PC-9 (cell line): ENCODE measurements around the gene KLF4. TPM values are rescaled to one million over a fixed set of nuclear protein-coding genes. Genes with fewer than 3 reads are reported as not detected.
A peak's percentile ranks its signal among the peaks of the same experiment; 100 is the strongest.

Source experiments
- BruUV-seq: library from RNA; stranded (reverse); fragments of 400-500 nt; replicated peaks from 2 replicates; lab custom pipeline; 2021; lab: Mats Ljungman, UMichigan
- CTCF ChIA-PET: fragments of 300-600 bp; sonication (Branson Sonifier 250); formaldehyde crosslinking; loops from one replicate; lab custom pipeline; 2022; ENCODE audit warnings: antibody characterized with exemption; lab: Charles Lee
- POLR2A ChIA-PET: fragments of 300-600 bp; sonication (Branson Sonifier 250); formaldehyde crosslinking; loops from one replicate; lab custom pipeline; 2022; ENCODE audit warnings: antibody characterized with exemption; ENCODE audit not compliant: unreplicated experiment; lab: Charles Lee
- DNase-seq, 2 experiments: peaks; one replicate each; pipeline versions ENCODE4 v3.0.0 to v3.0.0-alpha.2; 2015 to 2022; ENCODE audit warnings: mixed read lengths in 1 of 2
- H2AFZ ChIP-seq: fragments of 200-600 bp; sonication (generic); 2 replicates; pipeline ENCODE4 v1.8.1; 2017; ENCODE audit warnings: antibody characterized with exemption
- H3F3A ChIP-seq: fragments of 200-600 bp; sonication (generic); 2 replicates; pipeline ENCODE4 v1.8.1; 2017; ENCODE audit warnings: antibody characterized with exemption, mild to moderate bottlenecking, low read depth; ENCODE audit not compliant: insufficient read depth
- H3K27ac ChIP-seq: fragments of 200-600 bp; sonication (generic); 2 replicates; pipeline ENCODE4 v1.6.1; 2016; ENCODE audit warnings: mixed run types
- H3K27me3 ChIP-seq: fragments of 200-600 bp; sonication (generic); 2 replicates; pipeline ENCODE4 v1.6.1; 2016; ENCODE audit warnings: low read depth, mixed run types; ENCODE audit not compliant: insufficient read depth
- H3K36me3 ChIP-seq: fragments of 200-600 bp; sonication (generic); 2 replicates; pipeline ENCODE4 v1.6.1; 2016; ENCODE audit warnings: low read depth, mixed run types
- H3K4me1 ChIP-seq: fragments of 200-600 bp; sonication (generic); replicated peaks from 2 replicates; pipeline ENCODE4 v1.6.1; 2016; ENCODE audit warnings: mixed run types; ENCODE audit not compliant: insufficient read depth
- H3K4me2 ChIP-seq: fragments of 200-600 bp; sonication (generic); 2 replicates; pipeline ENCODE4 v1.6.1; 2017; ENCODE audit warnings: mixed run types
- H3K4me3 ChIP-seq: fragments of 200-600 bp; sonication (generic); 2 replicates; pipeline ENCODE4 v1.6.1; 2016; ENCODE audit warnings: mixed run types
- H3K79me2 ChIP-seq: fragments of 200-600 bp; sonication (generic); 2 replicates; pipeline ENCODE4 v1.6.1; 2017; ENCODE audit warnings: low read depth, mixed run types
- H3K9me2 ChIP-seq: fragments of 200-600 bp; sonication (generic); 2 replicates; pipeline ENCODE4 v1.8.1; 2017; ENCODE audit warnings: mild to moderate bottlenecking; ENCODE audit not compliant: insufficient read depth
- H3K9me3 ChIP-seq: fragments of 200-600 bp; sonication (generic); 2 replicates; pipeline ENCODE4 v1.8.1; 2016; ENCODE audit warnings: low read depth; ENCODE audit not compliant: insufficient read depth
- H4K20me1 ChIP-seq: fragments of 200-600 bp; sonication (generic); 2 replicates; pipeline ENCODE4 v1.8.1; 2017; ENCODE audit not compliant: insufficient read depth
- EZH2 ChIP-seq: fragments of 200-600 bp; sonication (generic); IDR thresholded peaks from 2 replicates; pipeline ENCODE4 v1.8.0; 2017; ENCODE audit warnings: antibody characterized with exemption, low read depth
- intact Hi-C: fragments of 100-400 bp; cut with micrococcal nuclease; formaldehyde crosslinking; loops from one replicate; pipeline ENCODE4 v1.10.0; 2022; ENCODE audit not compliant: unreplicated experiment
- total RNA-seq: library from RNA; stranded (reverse); gene quantifications from 2 replicates; pipeline ENCODE4 v1.2.3, GENCODE V29; 2021
- TF ChIP-seq, protein P1 (sequence below): fragments of 200-600 bp; sonication (generic); conservative IDR thresholded peaks from 2 replicates; pipeline ENCODE4 v1.6.1; 2017; ENCODE audit warnings: mixed run types, antibody characterized with exemption, mild to moderate bottlenecking, moderate library complexity

The KLF4 gene
- total RNA-seq, 1 experiment from 2014 or later, result 48.5 TPM

DNA sequence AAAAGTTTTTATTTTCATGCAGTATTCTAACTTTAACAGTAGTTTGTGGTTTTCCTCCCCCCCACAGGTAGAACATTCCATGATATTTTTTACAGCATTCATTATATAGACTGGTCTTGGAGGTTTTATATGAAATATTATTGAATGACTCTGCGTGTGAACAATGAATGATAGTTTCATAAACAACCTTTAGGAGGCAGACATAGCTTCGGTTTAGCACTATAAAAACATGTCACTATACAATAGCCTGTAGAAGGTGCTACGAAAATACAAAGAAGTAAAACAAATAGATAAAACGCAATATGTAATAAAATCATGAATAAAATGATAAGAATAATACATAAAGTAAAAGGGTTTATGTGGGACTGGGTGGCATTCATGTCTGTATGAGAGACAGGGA, 8.5 kb downstream of the KLF4 start:
- H3K4me1 ChIP-seq, result peaks cover 42% of the 10 kb centered on the region
- intact Hi-C loops, result loop anchor here (5.0 to 10.0 kb wide), 4 partner anchors 364 to 1191 kb away; no protein-coding TSS in a partner anchor
- no peaks in the 10 kb centered on the region for H3K9me3 ChIP-seq
- peak overlapping the region; percentile 45; the same call in 1 of the 2 replicates for H3K4me3 ChIP-seq
- H3K27me3 ChIP-seq, result no peaks in the 10 kb centered on the region
- no peaks in the 10 kb centered on the region for H3K9me2 ChIP-seq
- POLR2A ChIA-PET, result no interaction called here
- no peak for DNase-seq
- no peaks in the 10 kb centered on the region; the same call in 1 of the 2 replicates for H4K20me1 ChIP-seq
- H3K4me2 ChIP-seq, result peak overlapping the region; percentile 84
- BruUV-seq, result no TSS peak
- H3K27ac ChIP-seq, result peak overlapping the region; percentile 89
- H3K79me2 ChIP-seq, result peaks cover 13% of the 10 kb centered on the region
- no peak for TF ChIP-seq EZH2
- TF ChIP-seq, protein P1, sequence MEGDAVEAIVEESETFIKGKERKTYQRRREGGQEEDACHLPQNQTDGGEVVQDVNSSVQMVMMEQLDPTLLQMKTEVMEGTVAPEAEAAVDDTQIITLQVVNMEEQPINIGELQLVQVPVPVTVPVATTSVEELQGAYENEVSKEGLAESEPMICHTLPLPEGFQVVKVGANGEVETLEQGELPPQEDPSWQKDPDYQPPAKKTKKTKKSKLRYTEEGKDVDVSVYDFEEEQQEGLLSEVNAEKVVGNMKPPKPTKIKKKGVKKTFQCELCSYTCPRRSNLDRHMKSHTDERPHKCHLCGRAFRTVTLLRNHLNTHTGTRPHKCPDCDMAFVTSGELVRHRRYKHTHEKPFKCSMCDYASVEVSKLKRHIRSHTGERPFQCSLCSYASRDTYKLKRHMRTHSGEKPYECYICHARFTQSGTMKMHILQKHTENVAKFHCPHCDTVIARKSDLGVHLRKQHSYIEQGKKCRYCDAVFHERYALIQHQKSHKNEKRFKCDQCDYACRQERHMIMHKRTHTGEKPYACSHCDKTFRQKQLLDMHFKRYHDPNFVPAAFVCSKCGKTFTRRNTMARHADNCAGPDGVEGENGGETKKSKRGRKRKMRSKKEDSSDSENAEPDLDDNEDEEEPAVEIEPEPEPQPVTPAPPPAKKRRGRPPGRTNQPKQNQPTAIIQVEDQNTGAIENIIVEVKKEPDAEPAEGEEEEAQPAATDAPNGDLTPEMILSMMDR, result peak; percentile 56; the same call in 1 of the 2 replicates
- peaks cover 19% of the 10 kb centered on the region for H3F3A ChIP-seq
- H2AFZ ChIP-seq, result peak overlapping the region; percentile 73
- H3K36me3 ChIP-seq, result peaks cover 20% of the 10 kb centered on the region
- CTCF ChIA-PET, result interaction anchor here (0.5 to 0.9 kb wide), 5 partner anchors 56 to 792 kb away, joined by 3 to 8 read pairs (median 4); no protein-coding TSS in a partner anchor

DNA sequence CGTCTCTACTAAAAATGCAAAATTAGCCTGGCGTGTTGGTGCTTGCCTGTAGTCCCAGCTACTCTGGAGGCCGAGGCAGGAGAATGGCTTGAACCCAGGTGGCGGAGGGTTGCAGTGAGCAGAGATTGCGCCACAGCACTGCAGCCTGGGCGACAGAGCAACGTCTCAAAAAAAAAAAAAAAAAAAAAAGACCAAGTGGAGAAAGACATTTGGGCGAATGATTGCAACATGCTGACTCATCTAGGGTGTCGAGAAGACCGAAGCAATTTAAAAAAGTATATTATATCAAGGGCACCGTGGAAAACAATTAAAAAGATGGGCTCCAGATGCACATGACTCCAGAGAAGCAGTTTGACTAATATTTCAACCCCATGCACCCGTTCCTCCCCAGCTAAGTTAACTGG, 9.2 kb downstream of the KLF4 start:
- Histone ChIP-seq H2AFZ (peak overlapping the region; percentile 73), H3K4me1 (peaks cover 36% of the 10 kb centered on the region), H3K36me3 (peaks cover 13% of the 10 kb centered on the region), H3K79me2 (peaks cover 7% of the 10 kb centered on the region), H3K27me3 (no peaks in the 10 kb centered on the region), H4K20me1 (no peaks in the 10 kb centered on the region), H3K9me3 (no peaks in the 10 kb centered on the region), H3K27ac (peak overlapping the region; percentile 89), H3K9me2 (no peaks in the 10 kb centered on the region), H3K4me2 (peak overlapping the region; percentile 84), H3K4me3 (peak overlapping the region; percentile 45; the same call in 1 of the 2 replicates), H3F3A (peaks cover 19% of the 10 kb centered on the region)
- DNase-seq, result peak; percentile 23 to 78
- ChIA-PET POLR2A (interaction anchor here (0.7 kb wide), 1 partner anchor 907 kb away, joined by 8 read pairs; no protein-coding TSS in a partner anchor), CTCF (interaction anchor here (0.5 to 0.7 kb wide), 2 partner anchors 55 to 429 kb away, joined by 3 to 4 read pairs; no protein-coding TSS in a partner anchor)
- intact Hi-C loops, result loop anchor here (5.0 to 10.0 kb wide), 4 partner anchors 364 to 1192 kb away; no protein-coding TSS in a partner anchor
- BruUV-seq, result no TSS peak
- TF ChIP-seq, protein P1, result no peak
- TF ChIP-seq EZH2, result no peak

DNA sequence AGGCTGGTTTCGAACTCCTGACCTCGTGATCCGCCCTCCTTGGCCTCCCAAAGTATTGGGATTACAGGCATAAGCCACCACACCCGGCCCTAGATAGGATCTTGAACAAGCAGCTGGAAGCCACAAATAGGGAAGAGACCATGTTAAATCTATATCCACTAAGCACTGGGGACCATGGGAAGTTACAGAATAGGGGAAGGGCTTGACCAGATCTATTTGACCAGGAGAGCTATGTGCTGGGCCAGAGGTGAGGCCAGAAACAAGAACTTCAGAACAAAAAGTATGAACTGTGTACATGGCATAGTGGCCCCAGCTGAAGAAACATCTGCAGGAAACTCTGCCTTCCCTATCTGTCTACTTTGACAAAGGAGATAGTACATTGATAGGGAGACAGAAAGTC, 10.8 kb downstream of the KLF4 start:
- peaks cover 10% of the 10 kb centered on the region; the same call in 1 of the 2 replicates for H3F3A ChIP-seq
- DNase-seq, result no peak
- H3K79me2 ChIP-seq, result no peaks in the 10 kb centered on the region
- no peaks in the 10 kb centered on the region for H3K36me3 ChIP-seq
- CTCF ChIA-PET, result interaction anchor here (0.6 to 0.8 kb wide), 2 partner anchors 9 to 1278 kb away, joined by 3 read pairs; no protein-coding TSS in a partner anchor
- no peak overlapping the region for H3K4me2 ChIP-seq
- no TSS peak for BruUV-seq
- intact Hi-C loops, result no loop called here
- POLR2A ChIA-PET, result no interaction called here
- H2AFZ ChIP-seq, result no peak overlapping the region
- H4K20me1 ChIP-seq, result no peaks in the 10 kb centered on the region
- peaks cover 20% of the 10 kb centered on the region for H3K4me1 ChIP-seq
- no peak overlapping the region for H3K4me3 ChIP-seq
- TF ChIP-seq EZH2, result no peak
- TF ChIP-seq, protein P1, result no peak
- no peaks in the 10 kb centered on the region for H3K27me3 ChIP-seq
- no peak overlapping the region for H3K27ac ChIP-seq
- H3K9me3 ChIP-seq, result no peaks in the 10 kb centered on the region
- no peaks in the 10 kb centered on the region for H3K9me2 ChIP-seq
